GM12801 (cell line): ENCODE measurements around the gene PCSK5.

Experiments
- TF ChIP-seq, protein P1 (sequence below): IDR thresholded peaks from one replicate; pipeline ENCODE4 v1.5.1; 2011; ENCODE audit warnings: control low read depth; ENCODE audit not compliant: insufficient read length; ENCODE audit errors: extremely low read depth

The PCSK5 gene

DNA sequence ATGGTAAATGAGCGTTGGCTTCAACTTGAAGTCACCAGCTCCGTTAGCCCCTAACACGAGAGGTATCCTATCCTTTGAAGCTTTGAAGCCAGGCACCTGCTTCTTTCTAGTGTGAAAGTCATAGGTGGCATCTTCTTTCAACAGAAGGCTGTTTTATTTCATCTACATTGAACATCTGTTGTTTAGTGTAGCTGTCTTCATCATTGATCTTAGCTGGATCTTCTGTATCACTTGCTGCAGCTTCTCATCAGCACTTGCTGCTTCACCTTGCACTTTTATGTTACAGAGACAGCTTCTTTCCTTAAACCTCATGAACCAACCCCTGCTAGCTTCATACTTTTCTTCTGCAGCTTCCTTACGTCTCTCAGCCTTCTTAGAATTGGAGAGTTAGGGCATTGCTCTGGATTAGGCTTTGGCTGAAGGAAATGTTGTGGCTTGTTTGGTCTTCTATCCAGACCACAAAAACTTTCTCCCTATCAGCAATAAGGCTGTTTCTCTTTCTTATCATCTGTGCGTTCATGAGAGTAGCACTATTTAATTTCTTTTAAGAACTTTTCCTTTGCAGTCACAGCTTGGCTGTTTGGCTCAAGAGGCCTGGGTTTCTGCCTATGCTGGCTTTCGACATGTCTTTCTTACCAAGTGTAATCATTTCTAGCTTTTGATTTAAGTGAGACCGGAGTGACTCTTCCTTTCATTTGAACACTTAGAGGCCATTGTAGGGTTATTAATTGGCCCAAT lies 47.2 kb downstream of the PCSK5 start:
- TF ChIP-seq, protein P1, sequence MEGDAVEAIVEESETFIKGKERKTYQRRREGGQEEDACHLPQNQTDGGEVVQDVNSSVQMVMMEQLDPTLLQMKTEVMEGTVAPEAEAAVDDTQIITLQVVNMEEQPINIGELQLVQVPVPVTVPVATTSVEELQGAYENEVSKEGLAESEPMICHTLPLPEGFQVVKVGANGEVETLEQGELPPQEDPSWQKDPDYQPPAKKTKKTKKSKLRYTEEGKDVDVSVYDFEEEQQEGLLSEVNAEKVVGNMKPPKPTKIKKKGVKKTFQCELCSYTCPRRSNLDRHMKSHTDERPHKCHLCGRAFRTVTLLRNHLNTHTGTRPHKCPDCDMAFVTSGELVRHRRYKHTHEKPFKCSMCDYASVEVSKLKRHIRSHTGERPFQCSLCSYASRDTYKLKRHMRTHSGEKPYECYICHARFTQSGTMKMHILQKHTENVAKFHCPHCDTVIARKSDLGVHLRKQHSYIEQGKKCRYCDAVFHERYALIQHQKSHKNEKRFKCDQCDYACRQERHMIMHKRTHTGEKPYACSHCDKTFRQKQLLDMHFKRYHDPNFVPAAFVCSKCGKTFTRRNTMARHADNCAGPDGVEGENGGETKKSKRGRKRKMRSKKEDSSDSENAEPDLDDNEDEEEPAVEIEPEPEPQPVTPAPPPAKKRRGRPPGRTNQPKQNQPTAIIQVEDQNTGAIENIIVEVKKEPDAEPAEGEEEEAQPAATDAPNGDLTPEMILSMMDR = no peak

DNA sequence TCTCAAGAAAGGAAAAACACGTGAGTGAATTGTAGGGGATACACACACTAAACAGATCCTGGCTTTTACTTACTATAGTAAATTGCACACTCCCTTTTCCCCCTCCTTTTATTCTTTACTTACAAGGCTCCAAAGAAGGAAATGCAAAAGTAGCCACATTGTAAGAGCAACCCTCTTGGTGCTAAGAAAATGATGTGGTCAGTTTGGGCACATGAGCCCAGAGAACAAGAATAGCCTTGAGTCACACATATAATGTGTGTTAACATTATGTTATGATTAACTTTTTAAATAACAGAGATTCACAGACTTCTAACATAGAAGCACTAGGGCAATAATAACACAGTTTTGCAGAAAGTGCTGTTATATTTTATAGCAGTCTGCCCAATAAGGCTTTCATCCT lies 48.5 kb downstream of the PCSK5 start:
- TF ChIP-seq, protein P1 = no peak

DNA sequence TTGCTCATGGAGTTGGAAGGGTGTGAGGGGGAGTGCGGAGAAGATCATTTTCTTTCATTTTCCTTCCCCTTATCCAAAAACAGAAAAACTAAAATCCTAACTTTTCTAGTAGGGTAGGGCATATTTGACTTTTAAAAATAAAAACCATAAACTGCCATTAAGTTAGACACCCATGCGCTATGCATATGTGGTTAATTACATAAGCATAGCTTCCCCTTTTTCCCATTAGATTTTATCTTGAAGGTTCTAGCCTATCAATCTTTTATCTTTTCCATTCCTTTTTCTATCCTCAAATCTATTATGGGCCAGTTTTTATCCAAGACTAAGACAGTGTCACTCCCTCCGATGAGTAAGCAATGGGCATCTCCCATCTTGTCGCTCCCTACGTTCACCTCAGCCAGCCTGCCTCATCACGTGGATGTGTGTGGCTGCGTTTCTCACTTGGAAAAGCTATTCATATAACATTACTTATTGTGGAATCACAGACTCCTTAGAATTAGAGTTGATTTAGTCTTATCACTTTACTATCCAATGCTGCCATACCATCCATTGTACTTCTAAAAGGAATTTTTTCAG lies 49.2 kb downstream of the PCSK5 start:
- TF ChIP-seq, protein P1 = no peak

DNA sequence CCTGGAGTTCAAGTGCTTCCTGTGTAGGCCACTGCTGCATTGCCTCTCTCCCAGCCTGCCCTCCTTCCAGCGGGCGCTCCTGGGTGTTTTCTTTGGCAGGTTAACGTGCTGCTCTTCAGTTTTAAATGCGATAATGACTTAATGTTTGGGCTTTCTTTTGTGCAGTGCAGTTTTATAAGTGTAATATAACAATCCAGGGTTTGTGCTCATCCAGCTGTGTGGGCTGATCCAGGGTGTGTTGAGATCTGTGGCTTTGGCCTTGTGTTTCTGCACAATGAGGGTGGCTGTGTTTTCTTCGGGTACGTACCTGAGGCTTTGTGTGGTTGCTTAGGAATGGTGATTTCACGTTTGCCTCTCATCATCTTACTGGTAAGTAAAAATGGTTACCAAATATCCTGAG lies 50.6 kb downstream of the PCSK5 start:
- TF ChIP-seq, protein P1 = no peak

DNA sequence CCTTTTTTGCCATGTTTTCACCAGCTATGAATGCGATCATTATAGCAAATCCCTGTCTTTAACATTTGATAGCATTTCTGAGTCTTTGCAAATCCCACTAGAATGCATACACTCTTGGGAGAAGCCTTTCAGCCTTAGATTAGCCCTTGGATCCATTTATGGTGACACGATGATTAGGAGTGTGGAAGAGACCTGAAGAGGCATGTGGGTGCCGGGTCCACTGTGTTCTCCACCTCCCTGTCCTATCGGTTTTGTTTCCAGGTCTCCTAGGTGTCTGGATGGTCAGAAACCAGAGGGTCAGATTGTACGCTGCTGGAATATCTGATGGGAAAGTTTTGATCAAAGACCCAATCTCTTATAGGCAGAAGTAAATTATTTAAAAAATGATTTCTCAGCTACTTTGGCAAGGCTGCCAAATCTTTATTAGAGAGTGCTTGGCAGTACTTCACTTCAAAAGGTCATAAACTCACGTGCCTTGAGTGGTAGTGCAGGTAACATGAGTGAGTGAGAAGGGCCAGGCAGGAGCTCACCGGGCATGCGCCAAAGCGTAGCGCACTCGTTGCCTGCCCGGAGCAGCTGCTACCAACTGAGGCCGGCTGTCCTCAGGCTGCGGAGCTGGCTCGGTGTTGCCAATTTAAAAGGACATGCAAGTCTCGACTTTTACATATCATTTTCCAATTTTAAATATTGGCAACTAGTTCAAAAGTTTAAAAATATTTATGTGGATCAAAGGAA lies 51.3 kb downstream of the PCSK5 start:
- TF ChIP-seq, protein P1 = no peak

DNA sequence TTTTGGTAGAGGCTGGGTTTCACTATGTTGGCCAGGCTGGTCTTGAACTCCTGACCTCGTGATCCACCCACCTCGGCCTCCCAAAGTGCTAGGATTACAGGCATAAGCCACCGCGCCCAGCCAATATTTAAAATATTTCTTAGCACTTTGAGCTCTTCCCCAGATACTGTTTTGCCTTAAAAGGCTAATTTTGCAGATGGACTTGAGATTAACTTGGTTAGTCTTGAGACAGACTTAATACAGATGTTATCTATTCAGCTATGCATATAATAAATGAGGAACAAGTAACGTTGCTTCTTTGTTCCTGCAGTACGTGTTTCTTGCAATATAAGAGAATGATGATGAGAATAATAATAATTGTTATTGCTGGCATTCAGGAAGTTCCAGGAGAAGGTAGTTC lies 56.3 kb downstream of the PCSK5 start:
- TF ChIP-seq, protein P1 = no peak

DNA sequence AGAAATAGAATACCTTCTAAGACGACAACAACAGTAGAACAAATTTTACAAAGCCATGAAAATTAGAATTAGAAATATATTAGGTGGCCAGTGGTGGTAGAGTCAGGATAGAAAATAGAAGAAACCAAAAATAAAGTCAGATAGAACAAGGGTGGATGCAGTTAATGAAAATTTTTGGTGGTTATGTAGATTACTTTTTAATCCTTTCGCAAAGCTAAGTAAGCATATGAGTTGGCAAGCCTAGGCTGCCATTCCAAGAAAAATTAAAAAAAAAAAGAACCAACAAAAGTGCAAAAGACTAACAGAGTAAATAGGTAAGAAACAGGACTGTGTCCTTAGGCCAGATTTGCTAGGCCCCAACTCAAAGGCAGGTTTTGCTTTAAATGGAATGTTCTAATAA lies 56.8 kb downstream of the PCSK5 start:
- TF ChIP-seq, protein P1 = no peak
